NB4 (cell line): ENCODE results near the gene FHOD1.

Experiments used
- DNase-seq: peaks from one replicate; pipeline ENCODE4 v3.0.0; 2010; ENCODE audit warnings: low read depth
- H3K4me3 ChIP-seq: one replicate; pipeline ENCODE4 v1.5.1; 2011; ENCODE audit warnings: mild to moderate bottlenecking, low read depth, low read length, moderate library complexity
- MYC ChIP-seq: IDR thresholded peaks from 2 replicates; pipeline ENCODE4 v1.6.1; 2011; ENCODE audit warnings: low read depth, low read length
- POLR2A ChIP-seq: IDR thresholded peaks from 2 replicates; pipeline ENCODE4 v1.6.1; 2011; ENCODE audit warnings: mild to moderate bottlenecking; ENCODE audit not compliant: insufficient read length; ENCODE audit errors: extremely low read depth
- TF ChIP-seq, protein P1 (sequence below): IDR thresholded peaks from 2 replicates; pipeline ENCODE4 v1.6.1; 2011; ENCODE audit warnings: low read depth, low read length
- TF ChIP-seq, protein P2 (sequence below): IDR thresholded peaks from one replicate; pipeline ENCODE4 v1.5.1; 2012; ENCODE audit warnings: low read depth, low read length

FHOD1 gene

DNA sequence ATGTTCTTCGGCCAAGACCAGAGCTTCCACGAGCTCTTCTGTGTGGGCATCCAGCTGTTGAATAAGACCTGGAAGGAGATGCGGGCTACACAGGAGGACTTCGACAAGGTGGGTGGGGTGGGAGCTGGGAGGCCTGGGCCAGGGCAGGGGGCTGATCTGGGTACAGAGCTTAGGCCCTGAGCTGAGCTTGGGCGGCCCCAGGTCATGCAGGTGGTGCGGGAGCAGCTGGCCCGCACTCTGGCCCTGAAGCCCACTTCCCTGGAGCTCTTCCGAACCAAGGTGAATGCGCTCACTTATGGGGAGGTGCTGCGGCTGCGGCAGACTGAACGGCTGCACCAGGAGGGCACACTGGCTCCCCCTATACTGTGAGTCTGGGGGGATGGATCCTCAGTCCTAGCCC is 44.9 kb downstream of the FHOD1 start:
- H3K4me3 ChIP-seq, result no peak overlapping the region
- TF ChIP-seq, protein P1, sequence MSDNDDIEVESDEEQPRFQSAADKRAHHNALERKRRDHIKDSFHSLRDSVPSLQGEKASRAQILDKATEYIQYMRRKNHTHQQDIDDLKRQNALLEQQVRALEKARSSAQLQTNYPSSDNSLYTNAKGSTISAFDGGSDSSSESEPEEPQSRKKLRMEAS, result no peak
- no peak for TF ChIP-seq MYC
- TF ChIP-seq, protein P2, sequence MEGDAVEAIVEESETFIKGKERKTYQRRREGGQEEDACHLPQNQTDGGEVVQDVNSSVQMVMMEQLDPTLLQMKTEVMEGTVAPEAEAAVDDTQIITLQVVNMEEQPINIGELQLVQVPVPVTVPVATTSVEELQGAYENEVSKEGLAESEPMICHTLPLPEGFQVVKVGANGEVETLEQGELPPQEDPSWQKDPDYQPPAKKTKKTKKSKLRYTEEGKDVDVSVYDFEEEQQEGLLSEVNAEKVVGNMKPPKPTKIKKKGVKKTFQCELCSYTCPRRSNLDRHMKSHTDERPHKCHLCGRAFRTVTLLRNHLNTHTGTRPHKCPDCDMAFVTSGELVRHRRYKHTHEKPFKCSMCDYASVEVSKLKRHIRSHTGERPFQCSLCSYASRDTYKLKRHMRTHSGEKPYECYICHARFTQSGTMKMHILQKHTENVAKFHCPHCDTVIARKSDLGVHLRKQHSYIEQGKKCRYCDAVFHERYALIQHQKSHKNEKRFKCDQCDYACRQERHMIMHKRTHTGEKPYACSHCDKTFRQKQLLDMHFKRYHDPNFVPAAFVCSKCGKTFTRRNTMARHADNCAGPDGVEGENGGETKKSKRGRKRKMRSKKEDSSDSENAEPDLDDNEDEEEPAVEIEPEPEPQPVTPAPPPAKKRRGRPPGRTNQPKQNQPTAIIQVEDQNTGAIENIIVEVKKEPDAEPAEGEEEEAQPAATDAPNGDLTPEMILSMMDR, result no peak
- no peak for DNase-seq

DNA sequence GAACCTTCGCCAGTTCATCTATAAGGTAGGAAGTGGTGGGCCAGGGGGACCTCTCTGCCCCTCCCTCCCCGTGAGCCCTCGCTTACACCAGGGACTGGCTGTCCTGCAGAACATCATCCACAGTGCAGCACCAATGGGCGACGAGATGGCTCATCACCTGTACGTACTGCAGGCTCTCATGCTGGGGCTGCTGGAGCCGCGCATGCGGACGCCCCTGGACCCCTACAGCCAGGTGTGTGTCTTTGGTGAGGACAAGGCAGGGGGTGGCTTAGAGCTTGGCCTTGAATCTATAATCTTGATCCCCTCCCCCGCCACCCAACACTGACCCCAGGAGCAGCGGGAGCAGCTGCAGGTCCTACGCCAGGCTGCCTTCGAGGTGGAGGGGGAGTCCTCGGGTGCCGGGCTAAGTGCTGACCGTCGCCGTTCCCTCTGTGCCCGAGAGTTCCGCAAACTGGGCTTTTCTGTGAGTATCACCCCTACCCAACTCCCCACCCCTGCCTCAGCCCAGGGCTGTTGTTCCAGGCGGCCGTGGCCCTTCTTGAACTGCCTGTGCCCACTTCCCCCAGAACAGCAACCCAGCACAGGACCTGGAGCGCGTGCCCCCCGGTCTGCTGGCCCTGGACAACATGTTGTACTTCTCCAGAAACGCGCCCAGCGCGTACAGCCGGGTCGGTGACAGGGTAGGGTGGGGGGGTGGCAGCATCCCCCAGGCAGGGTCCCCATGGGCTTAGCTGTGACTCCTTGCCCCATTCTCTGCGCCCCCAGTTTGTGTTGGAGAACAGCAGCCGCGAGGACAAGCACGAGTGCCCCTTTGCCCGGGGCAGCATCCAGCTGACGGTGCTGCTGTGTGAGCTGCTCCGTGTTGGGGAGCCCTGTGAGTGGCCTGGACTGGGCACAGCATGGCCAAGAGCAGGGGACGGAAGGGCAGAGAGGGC is 45.6 kb downstream of the FHOD1 start:
- TF ChIP-seq, protein P2, result no peak
- TF ChIP-seq, protein P1, result no peak
- TF ChIP-seq POLR2A, result no peak
- TF ChIP-seq MYC, result no peak
- no peak overlapping the region for H3K4me3 ChIP-seq
- DNase-seq, result no peak

DNA sequence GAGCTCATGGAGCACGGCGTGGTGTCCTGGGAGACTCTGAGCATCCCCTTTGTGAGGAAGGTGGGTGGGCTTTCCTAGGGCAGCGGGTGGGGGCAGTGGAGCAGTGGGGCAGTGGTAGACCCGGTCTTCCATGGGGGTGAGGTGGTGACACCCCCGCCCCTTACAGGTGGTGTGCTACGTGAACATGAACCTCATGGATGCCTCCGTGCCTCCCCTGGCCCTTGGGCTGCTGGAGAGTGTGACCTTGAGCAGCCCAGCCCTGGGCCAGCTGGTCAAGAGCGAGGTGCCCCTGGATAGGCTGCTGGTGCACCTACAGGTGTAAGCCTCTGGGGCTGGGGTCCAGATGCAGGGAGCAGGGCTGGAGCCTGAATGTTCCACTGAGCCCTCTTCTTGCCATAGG is 46.8 kb downstream of the FHOD1 start:
- no peak for DNase-seq
- TF ChIP-seq, protein P2, result no peak
- TF ChIP-seq MYC (no peak), POLR2A (no peak)
- TF ChIP-seq, protein P1, result no peak
- H3K4me3 ChIP-seq, result no peak overlapping the region

DNA sequence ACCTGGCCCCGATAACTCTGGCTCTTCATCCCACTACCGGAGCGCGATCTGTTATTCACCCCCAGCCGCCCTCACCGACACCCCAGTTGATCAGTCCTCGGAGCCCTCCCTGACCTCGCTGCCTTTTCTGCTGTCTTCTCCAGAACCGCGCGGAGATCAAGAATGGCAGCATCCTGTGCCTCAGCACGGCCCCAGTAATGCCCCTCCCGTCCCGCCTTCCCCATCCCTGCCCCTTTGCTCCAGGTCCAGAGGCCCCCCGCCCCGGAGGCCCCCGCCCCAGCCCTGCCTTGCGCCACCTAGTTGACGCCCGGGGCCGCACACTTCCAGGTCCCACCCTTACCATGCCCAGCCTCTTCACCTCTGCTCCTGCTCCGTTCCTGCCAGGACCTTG is 47.5 kb downstream of the FHOD1 start:
- DNase-seq, result no peak
- TF ChIP-seq POLR2A, result no peak
- TF ChIP-seq, protein P1, result no peak
- TF ChIP-seq, protein P2, result no peak
- no peak for TF ChIP-seq MYC
- no peak overlapping the region for H3K4me3 ChIP-seq

DNA sequence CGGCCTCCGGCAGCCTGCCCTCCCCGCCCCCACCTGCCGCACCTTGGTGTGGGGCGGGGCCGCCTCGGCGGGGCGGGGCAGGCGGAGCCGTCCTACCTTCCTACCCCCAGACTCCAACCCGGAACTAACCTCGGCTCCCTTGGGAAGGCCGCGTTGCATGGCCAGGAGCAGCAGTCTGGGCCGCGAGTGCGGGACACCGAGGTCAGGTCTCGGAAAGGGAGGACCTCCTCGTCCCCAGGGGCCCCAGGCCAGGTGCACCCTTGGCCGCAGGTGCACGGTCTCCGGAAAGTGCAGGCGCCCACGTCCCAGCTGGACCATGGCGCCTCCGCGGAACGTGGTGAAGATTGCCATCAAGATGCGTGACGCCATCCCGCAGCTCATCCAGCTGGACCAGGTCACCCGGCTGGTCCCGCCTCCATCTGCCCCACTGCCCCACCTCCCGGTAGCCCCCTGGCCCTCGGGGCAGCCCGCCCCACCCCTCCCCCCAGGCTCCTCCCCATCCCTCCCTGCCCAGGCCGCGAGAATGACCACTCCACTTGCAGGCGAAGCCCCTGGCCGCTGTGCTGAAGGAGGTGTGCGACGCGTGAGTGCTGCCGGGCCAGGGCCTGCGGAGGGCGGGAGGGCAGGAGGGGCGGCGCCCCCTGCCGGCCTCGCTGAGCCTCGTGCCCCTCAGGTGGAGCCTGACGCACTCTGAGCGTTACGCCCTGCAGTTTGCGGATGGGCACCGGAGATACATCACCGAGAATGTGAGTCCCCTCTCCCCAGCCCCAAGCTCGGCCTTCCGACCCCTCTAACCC is 48.1 kb downstream of the FHOD1 start, which contains the start of gene ELMO3:
Gene ELMO3, plus strand, starts transcription at position 121 of the 797 bp plus-strand sequence. Its CDS starts 196 bp downstream, at position 317.
- no peak for TF ChIP-seq POLR2A
- no peak for DNase-seq
- no peak within 1 kb of the TSS for H3K4me3 ChIP-seq

DNA sequence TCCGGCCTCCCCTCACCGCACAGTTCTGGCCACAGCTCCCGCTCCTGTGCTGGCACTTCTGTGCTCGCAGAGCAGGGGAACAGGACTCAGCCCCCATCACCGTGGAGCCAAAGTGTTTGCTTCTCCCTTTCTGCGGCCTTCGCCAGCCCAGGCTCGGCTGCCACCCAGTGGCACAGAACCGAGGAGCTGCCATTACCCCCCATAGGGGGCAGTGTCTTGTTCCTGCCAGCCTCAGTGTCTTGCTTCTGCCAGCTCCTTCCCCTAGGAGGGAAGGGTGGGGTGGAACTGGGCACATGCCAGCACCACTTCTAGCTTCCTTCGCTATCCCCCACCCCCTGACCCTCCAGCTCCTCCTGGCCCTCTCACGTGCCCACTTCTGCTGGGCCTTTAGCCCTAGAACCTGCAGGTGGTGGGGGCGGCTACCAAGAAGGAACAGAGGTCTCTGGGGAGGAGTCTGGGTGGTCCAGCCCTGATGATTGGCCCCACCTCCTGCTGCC is 49.0 kb downstream of the FHOD1 start:
- DNase-seq, result peak; percentile 48
- H3K4me3 ChIP-seq, result no peak overlapping the region
- TF ChIP-seq, protein P2, result peak; percentile 62
- TF ChIP-seq, protein P1, result no peak
- TF ChIP-seq MYC (no peak), POLR2A (no peak)
